Kidney (tissue), 14 donors: ENCODE data around the gene ATP5PB. TPM values are rescaled to one million over a fixed set of nuclear protein-coding genes. Genes with fewer than 3 reads are reported as not detected.
A peak's percentile ranks its signal among the peaks of the same experiment; 100 is the strongest.

Experiments used
- DNase-seq, 5 donors: peaks; one replicate each; pipeline ENCODE4 v3.0.0-alpha.2; 2013 to 2020
- FAIRE-seq: peaks from 2 replicates; lab custom pipeline; 2012; peaks lifted over from hg19 to GRCh38; lab: Jason Lieb, UNC
- H3K27ac ChIP-seq, 2 donors: one replicate each; pipeline ENCODE4 v1.7.0; 2013; ENCODE audit warnings: low read depth in 2 of 2, low read length in 2 of 2, inconsistent platforms in 1 of 2
- H3K27me3 ChIP-seq: one replicate; pipeline ENCODE4 v1.7.1; 2013; ENCODE audit warnings: low read length, inconsistent platforms; ENCODE audit not compliant: control insufficient read depth, insufficient read depth
- H3K36me3 ChIP-seq, 3 donors: one replicate each; pipeline versions ENCODE4 v1.7.0 to v1.7.1; 2013; ENCODE audit warnings: low read length in 3 of 3, control low read depth in 1 of 3, inconsistent platforms in 1 of 3; ENCODE audit not compliant: insufficient read depth in 3 of 3, control insufficient read depth in 2 of 3
- H3K4me1 ChIP-seq, 3 donors: one replicate each; pipeline versions ENCODE4 v1.7.0 to v1.7.1; 2013; ENCODE audit warnings: low read length in 3 of 3, inconsistent platforms in 1 of 3, low read depth in 1 of 3; ENCODE audit not compliant: control insufficient read depth in 2 of 3, insufficient read depth in 2 of 3
- H3K4me3 ChIP-seq, 3 donors: one replicate each; pipeline versions ENCODE4 v1.7.0 to v1.8.1; 2013; ENCODE audit warnings: low read length in 3 of 3, control low read depth in 1 of 3, inconsistent platforms in 1 of 3
- H3K9ac ChIP-seq, 3 donors: one replicate each; pipeline versions ENCODE4 v1.7.0 to v1.7.1; 2013; ENCODE audit warnings: low read length in 3 of 3, control low read depth in 1 of 3, inconsistent platforms in 1 of 3
- H3K9me3 ChIP-seq, 3 donors: one replicate each; pipeline versions ENCODE4 v1.7.0 to v1.7.1; 2013; ENCODE audit warnings: low read length in 3 of 3, control low read depth in 1 of 3, inconsistent platforms in 1 of 3; ENCODE audit not compliant: control insufficient read depth in 2 of 3, insufficient read depth in 1 of 3
- intact Hi-C: fragments of 100-400 bp; cut with DNase I; formaldehyde crosslinking; loops from one replicate; pipeline ENCODE4 v1.11.1; 2022
- polyA plus RNA-seq: library from polyadenylated mRNA; stranded (reverse); fragments of 350-450 nt; fragmentation: Illumina TruSeq; extraction: RNeasy Lipid Tissue Mini Kit (QIAGEN cat#74804); gene quantifications from one replicate; pipeline ENCODE4 v1.2.3, GENCODE V29; 2014; ENCODE audit warnings: low read depth, low replicate concordance; ENCODE audit not compliant: insufficient read depth
- total RNA-seq: library from RNA; stranded (reverse); fragmentation: NEBNext Ultra II Directional; extraction: Animal tissue kit (Norgen Biotek cat#: 25700); gene quantifications from one replicate; pipeline ENCODE4 v1.2.1, GENCODE V29; 2021
- TF ChIP-seq, protein P1 (sequence below): IDR thresholded peaks from 3 replicates; pipeline ENCODE4 v1.5.1; 2012; ENCODE audit warnings: mild to moderate bottlenecking, moderate library complexity, borderline replicate concordance; ENCODE audit not compliant: insufficient read depth; ENCODE audit errors: extremely low read depth
- donor health status: control.
- donor health status: control.
- donor health status: control.
- donor health status: control.
- donor health status: control.
- donor health status: DM: yes; HTN: yes; CAD: no.
- donor health status: Normal renal cell carcinoma (clear cell type).

ATP5PB gene
- total and polyA plus RNA-seq, 2 donors from 2014 or later, result 207 to 791 TPM

- Histone ChIP-seq H3K9me3 (no peaks in the 10 kb centered on the region), H3K27me3 (no peaks in the 10 kb centered on the region), H3K4me1 (peaks cover 0 to 6% (median 0%) of the 10 kb centered on the region in 3 donors), H3K36me3 (no peaks in the 10 kb centered on the region), H3K4me3 (no peak overlapping the region), H3K27ac (no peak overlapping the region), H3K9ac (no peak overlapping the region)
- TF ChIP-seq, protein P1, sequence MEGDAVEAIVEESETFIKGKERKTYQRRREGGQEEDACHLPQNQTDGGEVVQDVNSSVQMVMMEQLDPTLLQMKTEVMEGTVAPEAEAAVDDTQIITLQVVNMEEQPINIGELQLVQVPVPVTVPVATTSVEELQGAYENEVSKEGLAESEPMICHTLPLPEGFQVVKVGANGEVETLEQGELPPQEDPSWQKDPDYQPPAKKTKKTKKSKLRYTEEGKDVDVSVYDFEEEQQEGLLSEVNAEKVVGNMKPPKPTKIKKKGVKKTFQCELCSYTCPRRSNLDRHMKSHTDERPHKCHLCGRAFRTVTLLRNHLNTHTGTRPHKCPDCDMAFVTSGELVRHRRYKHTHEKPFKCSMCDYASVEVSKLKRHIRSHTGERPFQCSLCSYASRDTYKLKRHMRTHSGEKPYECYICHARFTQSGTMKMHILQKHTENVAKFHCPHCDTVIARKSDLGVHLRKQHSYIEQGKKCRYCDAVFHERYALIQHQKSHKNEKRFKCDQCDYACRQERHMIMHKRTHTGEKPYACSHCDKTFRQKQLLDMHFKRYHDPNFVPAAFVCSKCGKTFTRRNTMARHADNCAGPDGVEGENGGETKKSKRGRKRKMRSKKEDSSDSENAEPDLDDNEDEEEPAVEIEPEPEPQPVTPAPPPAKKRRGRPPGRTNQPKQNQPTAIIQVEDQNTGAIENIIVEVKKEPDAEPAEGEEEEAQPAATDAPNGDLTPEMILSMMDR, result no peak
- DNase-seq (no peak), FAIRE-seq (no peak)
- intact Hi-C loops, result no loop called here
Observed at GRCh38 chr1:111419037-111419436, 30.2 kb upstream of the ATP5PB start.

GRCh38 chr1:111420377-111420776 is 28.9 kb upstream of the ATP5PB start:
- H3K4me3 ChIP-seq, result no peak overlapping the region
- intact Hi-C loops, result no loop called here
- H3K27ac ChIP-seq, result no peak overlapping the region
- H3K4me1 ChIP-seq, result peaks cover 0 to 6% (median 0%) of the 10 kb centered on the region in 3 donors
- H3K9ac ChIP-seq, result no peak overlapping the region
- FAIRE-seq (no peak), DNase-seq (no peak)
- H3K27me3 ChIP-seq, result no peaks in the 10 kb centered on the region
- no peaks in the 10 kb centered on the region for H3K36me3 ChIP-seq
- no peaks in the 10 kb centered on the region for H3K9me3 ChIP-seq
- TF ChIP-seq, protein P1, result no peak

DNA sequence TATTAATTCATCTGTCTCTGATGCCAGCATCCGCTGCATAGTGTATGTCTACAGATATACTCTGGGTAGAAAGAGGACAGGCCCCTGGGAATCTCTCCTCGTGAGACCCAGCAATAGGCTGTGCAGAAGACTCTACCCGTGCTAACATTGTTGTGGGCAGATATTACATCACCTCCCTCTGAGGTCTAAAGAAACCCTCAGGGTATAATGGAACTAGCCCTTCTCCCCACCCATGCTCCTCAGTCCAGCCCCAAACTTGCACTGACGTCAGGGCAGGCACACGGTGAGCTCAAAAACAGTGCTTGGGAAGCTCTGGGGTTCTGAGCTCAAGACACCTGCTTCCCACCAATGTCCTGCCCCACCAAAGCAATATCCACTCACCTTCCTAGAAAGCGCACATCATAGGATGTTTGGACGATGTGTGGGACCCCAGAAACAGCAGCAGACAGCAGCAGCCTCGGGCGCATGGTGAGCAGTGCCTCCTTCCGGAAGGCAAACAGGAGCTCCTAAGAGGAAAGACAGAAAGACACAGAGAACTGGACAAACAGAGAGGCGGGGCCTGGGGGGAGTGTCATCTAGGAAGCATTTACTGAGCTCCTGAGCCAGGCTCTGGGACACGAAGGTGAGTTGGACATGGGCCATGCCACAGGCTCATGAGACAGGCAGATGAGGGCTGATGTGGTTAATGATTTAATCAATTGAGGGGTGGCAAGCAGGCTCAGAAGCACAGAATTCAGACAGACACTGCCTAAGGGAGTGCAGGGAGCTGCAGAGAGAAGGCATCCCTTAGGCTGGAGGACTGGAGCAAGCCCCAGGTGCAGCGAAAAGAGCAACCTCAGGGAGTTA is 26.5 kb upstream of the ATP5PB start:
- TF ChIP-seq, protein P1, result no peak
- H3K27ac ChIP-seq, result peak overlapping the region in 1 of 2 donors; percentile 32
- H3K9ac ChIP-seq, result no peak overlapping the region
- H3K27me3 ChIP-seq, result no peaks in the 10 kb centered on the region
- intact Hi-C loops, result no loop called here
- no peaks in the 10 kb centered on the region for H3K36me3 ChIP-seq
- peak in 4 of 5 donors; percentile 12 to 74 (median 28) for DNase-seq
- H3K4me3 ChIP-seq, result peak overlapping the region in 1 of 3 donors; percentile 35
- H3K4me1 ChIP-seq, result peaks cover 0 to 6% (median 0%) of the 10 kb centered on the region in 3 donors
- FAIRE-seq, result no peak
- H3K9me3 ChIP-seq, result no peaks in the 10 kb centered on the region
